CD14-positive monocyte (primary cell): Measurements from ENCODE around the gene MARCHF7. TPM values are rescaled to one million over a fixed set of nuclear protein-coding genes. Genes with fewer than 3 reads are reported as not detected.
"Not testable (repeated sequence)": the region's sequence is repeated elsewhere in the genome, so short reads cannot be mapped to it uniquely, and the experiment has no call there.

ENCODE experiments used
- DNase-seq, 3 donors: peaks; one replicate each; pipeline ENCODE4 v3.0.0-alpha.2; 2011 to 2022
- H2AFZ ChIP-seq: 2 replicates; pipeline ENCODE4 v1.6.0; 2012; ENCODE audit warnings: mild to moderate bottlenecking, low read depth, low read length, inconsistent platforms; ENCODE audit not compliant: insufficient read depth, poor library complexity, severe bottlenecking
- H3K27ac ChIP-seq, 2 donors: 1 replicate in 1 of 2; 2 replicates in 1 of 2; pipeline ENCODE4 v1.5.1; 2012 to 2013; ENCODE audit warnings: low read length in 2 of 2, control low read depth in 1 of 2, inconsistent platforms in 1 of 2, low read depth in 1 of 2, mild to moderate bottlenecking in 1 of 2
- H3K27me3 ChIP-seq, 2 donors: one replicate each; pipeline versions ENCODE4 v1.6.0 to v1.6.1; 2011 to 2013; ENCODE audit warnings: low read length in 2 of 2; ENCODE audit not compliant: control insufficient read depth in 2 of 2, insufficient read depth in 2 of 2
- H3K36me3 ChIP-seq, 2 donors: replicated peaks in 1 of 2; 1 replicate in 1 of 2; 2 replicates in 1 of 2; pipeline versions ENCODE4 v1.5.1 to v1.6.1; 2012 to 2013; ENCODE audit warnings: low read length in 2 of 2, control low read depth in 1 of 2, inconsistent platforms in 1 of 2, mild to moderate bottlenecking in 1 of 2; ENCODE audit not compliant: insufficient read depth in 2 of 2, control insufficient read depth in 1 of 2
- H3K4me1 ChIP-seq, 2 donors: 1 replicate in 1 of 2; 2 replicates in 1 of 2; pipeline versions ENCODE4 v1.5.1 to v1.6.1; 2012 to 2013; ENCODE audit warnings: low read length in 2 of 2, control low read depth in 1 of 2, inconsistent platforms in 1 of 2, mild to moderate bottlenecking in 1 of 2, moderate library complexity in 1 of 2; ENCODE audit not compliant: insufficient read depth in 2 of 2, control insufficient read depth in 1 of 2
- H3K4me2 ChIP-seq: replicated peaks from 2 replicates; pipeline ENCODE3; 2012; ENCODE audit warnings: low read length, moderate library complexity, mild to moderate bottlenecking; ENCODE audit not compliant: poor library complexity, severe bottlenecking; ENCODE audit errors: extremely low read depth
- H3K4me3 ChIP-seq, 3 experiments: fragments of 200-600 bp in 1 of 3; sonication (generic) in 1 of 3; replicated peaks in 1 of 3; 1 replicate in 2 of 3; 2 replicates in 1 of 3; pipeline ENCODE4 v1.5.1; 2011 to 2013; ENCODE audit warnings: low read length in 3 of 3, mild to moderate bottlenecking in 3 of 3, control low read depth in 2 of 3, low read depth in 2 of 3, inconsistent platforms in 1 of 3, moderate library complexity in 1 of 3
- H3K79me2 ChIP-seq: 2 replicates; pipeline ENCODE4 v1.6.0; 2012; ENCODE audit warnings: mild to moderate bottlenecking, control low read depth, inconsistent platforms, low read length, moderate library complexity; ENCODE audit not compliant: insufficient read depth
- H3K9ac ChIP-seq: 2 replicates; pipeline ENCODE4 v1.6.0; 2017; ENCODE audit warnings: low read length, mild to moderate bottlenecking; ENCODE audit not compliant: insufficient read depth, poor library complexity, severe bottlenecking
- H3K9me3 ChIP-seq, 2 donors: replicated peaks in 1 of 2; 1 replicate in 1 of 2; 2 replicates in 1 of 2; pipeline versions ENCODE4 v1.5.1 to v1.6.1; 2012 to 2013; ENCODE audit warnings: low read length in 2 of 2, control low read depth in 1 of 2; ENCODE audit not compliant: control insufficient read depth in 1 of 2, insufficient read depth in 1 of 2
- H4K20me1 ChIP-seq: 2 replicates; pipeline ENCODE4 v1.6.0; 2012; ENCODE audit warnings: mild to moderate bottlenecking, low read length, control low read depth, moderate library complexity; ENCODE audit not compliant: insufficient read depth
- H3K27ac Mint-ChIP-seq, 7 donors: one replicate each; pipeline ENCODE4 v1.8.0; 2020; ENCODE audit warnings: mild to moderate bottlenecking in 7 of 7, mixed read lengths in 7 of 7, moderate library complexity in 6 of 7, inconsistent platforms in 2 of 7
- H3K27me3 Mint-ChIP-seq, 3 donors: one replicate each; pipeline ENCODE4 v1.8.0; 2021 to 2022; ENCODE audit warnings: low read depth in 3 of 3, mild to moderate bottlenecking in 3 of 3, mixed read lengths in 3 of 3, moderate library complexity in 3 of 3, inconsistent platforms in 1 of 3
- H3K36me3 Mint-ChIP-seq, 2 donors: one replicate each; pipeline ENCODE4 v1.8.0; 2020; ENCODE audit warnings: mixed read lengths in 2 of 2, inconsistent platforms in 1 of 2, mild to moderate bottlenecking in 1 of 2
- H3K4me1 Mint-ChIP-seq: one replicate; pipeline ENCODE4 v1.8.0; 2020; ENCODE audit warnings: mild to moderate bottlenecking, mixed read lengths
- H3K4me3 Mint-ChIP-seq, 2 donors: one replicate each; pipeline ENCODE4 v1.8.0; 2020; ENCODE audit warnings: mild to moderate bottlenecking in 2 of 2, mixed read lengths in 2 of 2, moderate library complexity in 1 of 2
- H3K9me3 Mint-ChIP-seq, 7 donors: one replicate each; pipeline ENCODE4 v1.8.0; 2020 to 2022; ENCODE audit warnings: mixed read lengths in 7 of 7, mild to moderate bottlenecking in 6 of 7, moderate library complexity in 6 of 7, inconsistent platforms in 2 of 7
- WGBS: methylation state at CpG from one replicate; pipeline ENCODE4 v1.1.5; 2013; ENCODE audit warnings: missing lambda C conversion rate; ENCODE audit not compliant: insufficient coverage; 5-methylcytosine and 5-hydroxymethylcytosine counted together
- intact Hi-C, 2 donors: fragments of 100-400 bp; cut with micrococcal nuclease; formaldehyde crosslinking; loops; one replicate each; pipeline versions ENCODE4 v1.15.0 to v1.15.1; 2023
- polyA minus RNA-seq: library from RNA; depleted of rRNA, polyadenylated mRNA; stranded (reverse); fragments of >200 nt; gene quantifications from 2 replicates; pipeline ENCODE4 v1.2.3, GENCODE V29; 2012
- polyA plus RNA-seq, 3 donors: library from polyadenylated mRNA; depleted of rRNA in 1 of 3; unstranded in 2 of 3; stranded (reverse) in 1 of 3; fragments of 300-500 nt in 2 of 3; fragments of >200 nt in 1 of 3; fragmentation: Illumina TruSeq in 2 of 3; gene quantifications; 1 replicate in 2 of 3; 2 replicates in 1 of 3; pipeline ENCODE4 v1.2.3, GENCODE V29; 2012 to 2021
- total RNA-seq, 12 experiments: library from RNA in 1 of 12; stranded (reverse) in 1 of 12; fragments of 120-200 nt in 1 of 12; gene quantifications; one replicate each; pipeline ENCODE4 v1.2.4 and lab custom pipeline; 2013 to 2026; ENCODE audit warnings: mixed read lengths in 6 of 12, inconsistent platforms in 1 of 12
- TF ChIP-seq, protein P1 (sequence below): fragments of 200-600 bp; IDR thresholded peaks from one replicate; pipeline ENCODE4 v1.8.0; 2022; ENCODE audit warnings: antibody characterized with exemption, mild to moderate bottlenecking

The MARCHF7 gene, protein sequence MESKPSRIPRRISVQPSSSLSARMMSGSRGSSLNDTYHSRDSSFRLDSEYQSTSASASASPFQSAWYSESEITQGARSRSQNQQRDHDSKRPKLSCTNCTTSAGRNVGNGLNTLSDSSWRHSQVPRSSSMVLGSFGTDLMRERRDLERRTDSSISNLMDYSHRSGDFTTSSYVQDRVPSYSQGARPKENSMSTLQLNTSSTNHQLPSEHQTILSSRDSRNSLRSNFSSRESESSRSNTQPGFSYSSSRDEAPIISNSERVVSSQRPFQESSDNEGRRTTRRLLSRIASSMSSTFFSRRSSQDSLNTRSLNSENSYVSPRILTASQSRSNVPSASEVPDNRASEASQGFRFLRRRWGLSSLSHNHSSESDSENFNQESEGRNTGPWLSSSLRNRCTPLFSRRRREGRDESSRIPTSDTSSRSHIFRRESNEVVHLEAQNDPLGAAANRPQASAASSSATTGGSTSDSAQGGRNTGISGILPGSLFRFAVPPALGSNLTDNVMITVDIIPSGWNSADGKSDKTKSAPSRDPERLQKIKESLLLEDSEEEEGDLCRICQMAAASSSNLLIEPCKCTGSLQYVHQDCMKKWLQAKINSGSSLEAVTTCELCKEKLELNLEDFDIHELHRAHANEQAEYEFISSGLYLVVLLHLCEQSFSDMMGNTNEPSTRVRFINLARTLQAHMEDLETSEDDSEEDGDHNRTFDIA
- total RNA-seq (2013) = 137 TPM
- 100 to 1,000 TPM in 2 of 3 donors, 10 to 100 TPM in 1; 46.7 to 124 (median 102) TPM for polyA plus RNA-seq
- polyA minus RNA-seq = 34.4 and 60.2 TPM in 2 replicates
- total RNA-seq (lab: John Stamatoyannopoulos, UW) = 148 to 305 (median 210) reads per million in 11 experiments

DNA sequence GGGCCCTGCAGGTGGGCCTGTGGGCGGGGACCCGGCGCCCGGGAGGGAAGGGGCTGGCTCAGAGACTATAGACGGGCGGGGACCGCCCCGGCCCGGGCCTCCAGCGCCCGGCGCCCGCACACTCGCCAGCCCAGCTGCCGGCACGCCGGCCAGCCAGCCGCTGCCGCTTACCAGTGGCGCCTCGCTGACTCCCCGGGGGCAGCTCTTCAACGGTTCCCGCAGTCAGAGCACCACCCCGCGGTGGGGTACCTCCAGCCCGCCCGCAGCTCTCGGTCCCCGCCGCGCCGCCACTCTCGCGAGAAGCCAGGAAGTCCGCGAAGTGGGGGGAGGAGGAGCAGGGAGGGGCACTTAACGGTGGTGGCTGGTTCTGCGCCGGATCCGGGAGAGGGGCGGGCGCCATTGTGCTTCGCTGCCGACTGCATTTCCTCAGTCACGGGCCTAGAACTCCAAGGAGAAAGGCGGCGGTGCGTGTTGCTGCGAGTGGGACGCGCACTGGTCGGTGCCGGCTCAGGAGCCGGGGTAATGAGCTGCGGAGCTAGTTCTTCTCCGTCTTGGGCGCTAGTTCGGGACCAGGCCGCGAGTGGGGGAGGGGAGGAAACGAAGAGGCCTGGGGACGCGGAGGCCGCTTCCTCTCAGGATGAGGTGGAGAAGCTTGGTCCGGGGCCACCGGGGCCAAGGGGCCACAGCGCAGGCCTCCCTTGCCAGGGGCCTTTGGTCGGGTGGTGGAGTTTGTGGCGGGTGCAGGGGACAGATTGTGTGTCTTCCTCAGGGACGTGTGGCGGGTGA, at the start of gene MARCHF7:
TSS of gene MARCHF7 (plus strand) at position 364 of the 786 bp plus-strand sequence. CDS start 16,517 bp downstream, outside the sequence.
- WGBS = under 1% methylated on average over 70 of the region's 72 CpGs
- Histone ChIP-seq H3K4me3 (peak within 1 kb of the TSS; percentile 89 to 95 (median 95)), H3K27me3 (no peaks in the 10 kb centered on the region), H3K36me3 (peaks cover 12 to 32% of the 10 kb centered on the region in 2 donors), H3K9me3 (no peaks in the 10 kb centered on the region), H3K9ac (peak within 1 kb of the TSS; percentile 96), H3K27ac (peak within 1 kb of the TSS; percentile 94 to 97), H3K4me1 (peaks cover 23 to 44% of the 10 kb centered on the region in 2 donors), H3K4me2 (peak within 1 kb of the TSS; percentile 74), H3K79me2 (peaks cover 70% of the 10 kb centered on the region), H2AFZ (peak within 1 kb of the TSS; percentile 87), H4K20me1 (peaks cover 37% of the 10 kb centered on the region)
- intact Hi-C loops = loop anchor here (10.0 kb wide), 2 partner anchors 78 to 88 kb away; no protein-coding TSS in a partner anchor
- Mint-ChIP-seq H3K9me3 (peaks cover 0 to 2% (median 0%) of the 10 kb centered on the region in 7 donors), H3K4me3 (peak within 1 kb of the TSS; percentile 94 to 98), H3K27ac (peak within 1 kb of the TSS; percentile 99 to 100 (median 99)), H3K36me3 (peaks cover 34 to 39% of the 10 kb centered on the region in 2 donors), H3K27me3 (no peaks in the 10 kb centered on the region), H3K4me1 (peaks cover 49% of the 10 kb centered on the region)
- TF ChIP-seq, protein P1, sequence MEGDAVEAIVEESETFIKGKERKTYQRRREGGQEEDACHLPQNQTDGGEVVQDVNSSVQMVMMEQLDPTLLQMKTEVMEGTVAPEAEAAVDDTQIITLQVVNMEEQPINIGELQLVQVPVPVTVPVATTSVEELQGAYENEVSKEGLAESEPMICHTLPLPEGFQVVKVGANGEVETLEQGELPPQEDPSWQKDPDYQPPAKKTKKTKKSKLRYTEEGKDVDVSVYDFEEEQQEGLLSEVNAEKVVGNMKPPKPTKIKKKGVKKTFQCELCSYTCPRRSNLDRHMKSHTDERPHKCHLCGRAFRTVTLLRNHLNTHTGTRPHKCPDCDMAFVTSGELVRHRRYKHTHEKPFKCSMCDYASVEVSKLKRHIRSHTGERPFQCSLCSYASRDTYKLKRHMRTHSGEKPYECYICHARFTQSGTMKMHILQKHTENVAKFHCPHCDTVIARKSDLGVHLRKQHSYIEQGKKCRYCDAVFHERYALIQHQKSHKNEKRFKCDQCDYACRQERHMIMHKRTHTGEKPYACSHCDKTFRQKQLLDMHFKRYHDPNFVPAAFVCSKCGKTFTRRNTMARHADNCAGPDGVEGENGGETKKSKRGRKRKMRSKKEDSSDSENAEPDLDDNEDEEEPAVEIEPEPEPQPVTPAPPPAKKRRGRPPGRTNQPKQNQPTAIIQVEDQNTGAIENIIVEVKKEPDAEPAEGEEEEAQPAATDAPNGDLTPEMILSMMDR = peak; percentile 42
- DNase-seq = peak; percentile 91 to 96 (median 94)

DNA sequence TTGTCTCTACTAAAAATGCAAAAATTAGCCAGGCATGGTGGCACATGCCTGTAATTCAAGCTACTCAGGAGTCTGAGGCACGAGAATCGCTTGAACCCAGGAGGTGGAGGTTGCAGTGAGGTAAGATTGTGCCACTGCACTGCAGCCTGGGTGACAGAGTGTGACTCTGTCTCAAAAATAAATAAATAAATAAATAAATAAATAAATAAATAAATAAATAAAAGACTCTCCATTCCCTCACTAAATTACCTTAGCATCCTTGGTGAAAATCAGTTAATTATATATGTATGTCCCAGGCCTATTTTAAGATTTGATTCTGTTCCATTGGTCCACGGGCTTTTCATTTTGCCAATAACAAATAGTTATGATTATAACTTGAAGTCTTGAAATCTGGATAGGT, 44.9 kb upstream of the MARCHF7 start:
- H3K9me3 ChIP-seq, H3K27me3 Mint-ChIP-seq, H3K4me1 Mint-ChIP-seq, H3K4me2 ChIP-seq, H3K79me2 ChIP-seq, H3K9me3 Mint-ChIP-seq, H3K36me3 ChIP-seq, H3K4me3 ChIP-seq, H3K4me1 ChIP-seq, H2AFZ ChIP-seq, H3K27me3 ChIP-seq, H3K9ac ChIP-seq, H3K36me3 Mint-ChIP-seq, DNase-seq, H3K4me3 Mint-ChIP-seq, H4K20me1 ChIP-seq, H3K27ac ChIP-seq, intact Hi-C loops, H3K27ac Mint-ChIP-seq: not testable (repeated sequence)
- WGBS = 100% methylated on average over 1 of the region's 3 CpGs
